PC-3 (cell line): ENCODE measurements around the gene KIF6. TPM values are rescaled to one million over a fixed set of nuclear protein-coding genes. Genes with fewer than 3 reads are reported as not detected.
"Not testable (repeated sequence)": the region's sequence is repeated elsewhere in the genome, so short reads cannot be mapped to it uniquely, and the experiment has no call there.

Experiments
- ATAC-seq: fragments of 200-7000 bp; cut with Tn5 transposase; 2 replicates; pipeline ENCODE4 v1.9.1; 2020; ENCODE audit warnings: mild to moderate bottlenecking, moderate library complexity
- BruUV-seq: library from RNA; stranded (reverse); fragments of 400-500 nt; replicated peaks from 2 replicates; lab custom pipeline; 2021; lab: Mats Ljungman, UMichigan
- CTCF ChIA-PET: fragments of 300-600 bp; sonication (Branson Sonifier 250); formaldehyde crosslinking; loops from one replicate; lab custom pipeline; 2022; ENCODE audit warnings: antibody characterized with exemption; lab: Charles Lee
- POLR2A ChIA-PET: fragments of 300-600 bp; sonication (Branson Sonifier 250); formaldehyde crosslinking; loops from one replicate; lab custom pipeline; 2022; ENCODE audit warnings: antibody characterized with exemption; ENCODE audit not compliant: unreplicated experiment; lab: Charles Lee
- DNase-seq: peaks from one replicate; pipeline ENCODE4 v3.0.0-alpha.2; 2015
- H2AFZ ChIP-seq: fragments of 300-600 bp; sonication (generic); 2 replicates; pipeline ENCODE4 v1.6.0; 2016; ENCODE audit warnings: antibody characterized with exemption, low read length
- H3F3A ChIP-seq: fragments of 300-600 bp; sonication (generic); one replicate; pipeline ENCODE4 v1.6.0; 2017; ENCODE audit warnings: antibody characterized with exemption, low read length, control low read depth, mild to moderate bottlenecking; ENCODE audit not compliant: unreplicated experiment
- H3K27ac ChIP-seq: fragments of 300-600 bp; sonication (generic); 2 replicates; pipeline ENCODE4 v1.5.1; 2016; ENCODE audit warnings: mild to moderate bottlenecking, low read length
- H3K27me3 ChIP-seq: fragments of 300-600 bp; sonication (generic); 2 replicates; pipeline ENCODE4 v1.6.1; 2016; ENCODE audit warnings: low read length, mixed read lengths
- H3K36me3 ChIP-seq: fragments of 300-600 bp; sonication (generic); 2 replicates; pipeline ENCODE4 v1.6.1; 2016; ENCODE audit warnings: low read depth, mixed run types, low read length, mixed read lengths
- H3K4me1 ChIP-seq: fragments of 300-600 bp; sonication (generic); 2 replicates; pipeline ENCODE4 v1.5.1; 2016; ENCODE audit warnings: low read length; ENCODE audit not compliant: insufficient read depth
- H3K4me2 ChIP-seq: fragments of 300-600 bp; sonication (generic); 2 replicates; pipeline ENCODE4 v1.6.0; 2016; ENCODE audit warnings: low read length
- H3K4me3 ChIP-seq: fragments of 300-600 bp; sonication (generic); 2 replicates; pipeline ENCODE4 v1.5.1; 2016; ENCODE audit warnings: mild to moderate bottlenecking, low read length, mixed read lengths
- H3K79me2 ChIP-seq: fragments of 300-600 bp; sonication (generic); 2 replicates; pipeline ENCODE4 v1.6.1; 2017; ENCODE audit warnings: low read length, mixed read lengths
- H3K9ac ChIP-seq: fragments of 300-600 bp; sonication (generic); 2 replicates; pipeline ENCODE4 v1.6.0; 2016; ENCODE audit warnings: mild to moderate bottlenecking, low read length
- H3K9me2 ChIP-seq: fragments of 300-600 bp; sonication (generic); replicated peaks from 2 replicates; pipeline ENCODE4 v1.6.1; 2016; ENCODE audit warnings: mixed run types, low read length, mixed read lengths
- H3K9me3 ChIP-seq: fragments of 300-600 bp; sonication (generic); 2 replicates; pipeline ENCODE4 v1.6.1; 2016; ENCODE audit warnings: low read length, mixed read lengths
- H4K20me1 ChIP-seq: fragments of 300-600 bp; sonication (generic); 2 replicates; pipeline ENCODE4 v1.6.1; 2016; ENCODE audit warnings: low read length, mixed read lengths
- CTCF ChIP-seq: fragments of 300-600 bp; sonication (generic); conservative IDR thresholded peaks from 2 replicates; pipeline ENCODE4 v1.5.1; 2017; ENCODE audit warnings: antibody characterized with exemption, low read depth, mild to moderate bottlenecking, low read length
- EZH2 ChIP-seq: fragments of 300-600 bp; sonication (generic); IDR thresholded peaks from one replicate; pipeline ENCODE4 v1.6.1; 2017; ENCODE audit warnings: antibody characterized with exemption, mild to moderate bottlenecking, low read length; ENCODE audit not compliant: unreplicated experiment
- EZH2phosphoT487 ChIP-seq: fragments of 300-600 bp; sonication (generic); IDR thresholded peaks from 2 replicates; pipeline ENCODE4 v1.6.1; 2018; ENCODE audit warnings: mild to moderate bottlenecking, antibody characterized with exemption, low read length, borderline replicate concordance
- intact Hi-C: fragments of 100-400 bp; cut with micrococcal nuclease; formaldehyde crosslinking; loops from 2 replicates; pipeline ENCODE4 v1.9.0; 2023
- total RNA-seq: library from RNA; depleted of rRNA; stranded (reverse); fragments of >200 nt; gene quantifications from 2 replicates; pipeline ENCODE4 v1.2.3, GENCODE V29; 2014

The KIF6 gene
- total RNA-seq, 1 experiment from 2014 or later: 0.07 TPM

DNA sequence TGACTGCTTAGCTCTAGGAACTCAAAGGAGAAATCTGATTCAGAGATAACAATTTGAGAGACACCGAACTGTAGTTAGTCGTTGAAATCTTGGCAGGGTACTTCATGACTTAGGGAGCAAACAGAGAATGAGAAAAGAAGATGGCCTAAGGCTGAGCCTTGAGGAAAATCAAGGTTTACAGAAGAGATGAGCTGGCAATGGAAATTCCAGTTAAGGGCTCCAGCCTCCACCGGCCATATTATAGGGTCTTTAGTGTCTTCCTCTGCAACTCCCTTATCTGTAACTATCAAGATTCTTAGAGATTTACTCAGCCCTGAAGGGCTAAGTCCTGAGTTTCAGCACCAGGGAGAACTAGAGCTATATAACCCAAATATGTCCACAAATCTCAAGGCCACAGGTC lies 437.6 kb downstream of the KIF6 start:
- H3K9me3 ChIP-seq: no peaks in the 10 kb centered on the region
- intact Hi-C loops: no loop called here
- H3K4me3 ChIP-seq: no peak overlapping the region
- no TSS peak for BruUV-seq
- peaks cover 7% of the 10 kb centered on the region; the same call in 1 of the 2 replicates for H3K4me1 ChIP-seq
- no peak overlapping the region for H3K9ac ChIP-seq
- POLR2A ChIA-PET: no interaction called here
- no peaks in the 10 kb centered on the region for H3F3A ChIP-seq
- ATAC-seq: no peak
- no peaks in the 10 kb centered on the region for H3K9me2 ChIP-seq
- CTCF ChIA-PET: no interaction called here
- peak; percentile 43 for DNase-seq
- H3K27me3 ChIP-seq: no peaks in the 10 kb centered on the region
- no peak overlapping the region for H2AFZ ChIP-seq
- H3K36me3 ChIP-seq: no peaks in the 10 kb centered on the region
- H3K27ac ChIP-seq: no peak overlapping the region
- H4K20me1 ChIP-seq: no peaks in the 10 kb centered on the region
- no peaks in the 10 kb centered on the region for H3K79me2 ChIP-seq
- TF ChIP-seq EZH2phosphoT487 (no peak), CTCF (no peak), EZH2 (no peak)
- H3K4me2 ChIP-seq: no peak overlapping the region

DNA sequence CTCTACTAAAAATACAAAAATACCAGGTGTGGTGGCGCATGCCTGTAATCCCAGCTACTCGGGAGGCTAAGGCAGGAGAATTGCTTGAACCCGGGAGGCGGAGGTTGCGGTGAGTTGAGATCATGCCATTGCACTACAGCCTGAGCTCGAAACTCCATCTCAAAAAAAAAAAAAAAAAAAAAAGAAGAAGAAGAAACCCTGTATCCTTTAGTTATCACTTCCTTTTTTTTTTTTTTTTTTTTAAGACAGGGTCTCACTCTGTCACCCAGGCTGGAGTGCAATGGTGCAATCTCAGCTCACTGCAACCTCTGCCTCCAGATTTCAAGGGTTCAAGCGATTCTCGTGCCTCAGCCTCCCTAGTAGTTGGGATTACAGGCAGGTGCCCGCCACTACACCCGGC lies 438.6 kb downstream of the KIF6 start:
- H3K36me3 ChIP-seq, H4K20me1 ChIP-seq, H3K27ac ChIP-seq, H3K27me3 ChIP-seq, H3K9me2 ChIP-seq, H3F3A ChIP-seq, ATAC-seq, H3K4me3 ChIP-seq, H3K79me2 ChIP-seq, intact Hi-C loops, POLR2A ChIA-PET, H2AFZ ChIP-seq, BruUV-seq, H3K9ac ChIP-seq, DNase-seq, CTCF ChIA-PET, H3K9me3 ChIP-seq, H3K4me1 ChIP-seq, H3K4me2 ChIP-seq: not testable (repeated sequence)

GRCh38 chr6:39282774-39283173 lies 442.4 kb downstream of the KIF6 start:
- ATAC-seq: no peak
- POLR2A ChIA-PET: no interaction called here

More at GRCh38 chr6:39282774-39283173, 442.4 kb downstream of the KIF6 start:
- H2AFZ ChIP-seq: no peak overlapping the region
- H3F3A ChIP-seq: no peaks in the 10 kb centered on the region
- no peaks in the 10 kb centered on the region for H3K9me2 ChIP-seq
- no peak overlapping the region for H3K27ac ChIP-seq
- no peak for DNase-seq
- no peaks in the 10 kb centered on the region for H3K79me2 ChIP-seq
- CTCF ChIA-PET: no interaction called here
- H3K4me3 ChIP-seq: no peak overlapping the region
- peaks cover 20% of the 10 kb centered on the region for H3K4me1 ChIP-seq
- H3K9ac ChIP-seq: no peak overlapping the region
- BruUV-seq: no TSS peak
- no peak for TF ChIP-seq CTCF
- TF ChIP-seq EZH2: no peak
- no peak for TF ChIP-seq EZH2phosphoT487
- intact Hi-C loops: no loop called here
- no peaks in the 10 kb centered on the region for H3K9me3 ChIP-seq
- no peak overlapping the region for H3K4me2 ChIP-seq
- no peaks in the 10 kb centered on the region for H3K27me3 ChIP-seq
- no peaks in the 10 kb centered on the region for H4K20me1 ChIP-seq
- no peaks in the 10 kb centered on the region for H3K36me3 ChIP-seq
